Measurements from ENCODE around the gene FIBP.

Gene FIBP

GRCh38 chr11:65871811-65872548 lies 16.3 kb downstream of the FIBP start:
- no peak for DNase-seq (ENCODE audit: low read depth in 1 of 2, low spot score in 1 of 2)

- DNase-seq (ENCODE audit: low read depth in 1 of 2, low spot score in 1 of 2), result no peak
Measured at GRCh38 chr11:65870706-65871681, 17.3 kb downstream of the FIBP start.

GRCh38 chr11:65870307-65870658 lies 18.0 kb downstream of the FIBP start:
- DNase-seq (ENCODE audit: low read depth in 1 of 2, low spot score in 1 of 2), result no peak

- no peak for DNase-seq (ENCODE audit: low read depth in 1 of 2, low spot score in 1 of 2)
Measured at GRCh38 chr11:65869643-65870306, 18.5 kb downstream of the FIBP start.

- no peak for DNase-seq (ENCODE audit: low read depth in 1 of 2, low spot score in 1 of 2)
Measured at GRCh38 chr11:65868907-65869306, 19.4 kb downstream of the FIBP start.

- no peak for DNase-seq (ENCODE audit: low read depth in 1 of 2, low spot score in 1 of 2)
Measured at GRCh38 chr11:65868076-65868667, 20.1 kb downstream of the FIBP start.

GRCh38 chr11:65867284-65868071 lies 20.8 kb downstream of the FIBP start:
- no peak for DNase-seq (ENCODE audit: low read depth in 1 of 2, low spot score in 1 of 2)

GRCh38 chr11:65866509-65867283 lies 21.6 kb downstream of the FIBP start:
- no peak for DNase-seq (ENCODE audit: low read depth in 1 of 2, low spot score in 1 of 2)

GRCh38 chr11:65865550-65866172 lies 22.6 kb downstream of the FIBP start:
- no peak for DNase-seq (ENCODE audit: low read depth in 1 of 2, low spot score in 1 of 2)

- no peak for DNase-seq (ENCODE audit: low read depth in 1 of 2, low spot score in 1 of 2)
Measured at GRCh38 chr11:65864706-65865471, 23.4 kb downstream of the FIBP start.

GRCh38 chr11:65863889-65864705 lies 24.2 kb downstream of the FIBP start:
- DNase-seq (ENCODE audit: low read depth in 1 of 2, low spot score in 1 of 2), result no peak

- DNase-seq (ENCODE audit: low read depth in 1 of 2, low spot score in 1 of 2), result no peak
Measured at GRCh38 chr11:65862941-65863888, 25.1 kb downstream of the FIBP start.

- no peak for DNase-seq (ENCODE audit: low read depth in 1 of 2, low spot score in 1 of 2)
Measured at GRCh38 chr11:65862191-65862735, 26.0 kb downstream of the FIBP start.

- DNase-seq (ENCODE audit: low read depth in 1 of 2, low spot score in 1 of 2), result no peak
Measured at GRCh38 chr11:65861533-65862183, 26.6 kb downstream of the FIBP start.

- no peak for DNase-seq (ENCODE audit: low read depth in 1 of 2, low spot score in 1 of 2)
Measured at GRCh38 chr11:65861165-65861505, 27.1 kb downstream of the FIBP start.
